ENCODE measurements around the gene DMAC1.

- no peak for TF ChIP-seq CTCF (conservative IDR thresholded peaks at IDR 0.05; ENCODE audit: low read length)
- no peak for TF ChIP-seq EZH2phosphoT487 (IDR thresholded peaks at IDR 0.05; ENCODE audit: borderline replicate concordance)
Measured at GRCh38 chr9:7790022-7790818, 9.4 kb downstream of the DMAC1 start.

Measured in Loucy (cell line).